Mucosa of descending colon (tissue), 3 donors: Measurements from ENCODE around the gene INTS14. TPM values are rescaled to one million over a fixed set of nuclear protein-coding genes. Genes with fewer than 3 reads are reported as not detected.
"Not testable (repeated sequence)": the region's sequence is repeated elsewhere in the genome, so short reads cannot be mapped to it uniquely, and the experiment has no call there.

Source experiments
- ATAC-seq: fragments of 200-7000 bp; cut with Tn5 transposase; one replicate; pipeline ENCODE4 v1.9.1; 2020; ENCODE audit warnings: mild to moderate bottlenecking, moderate library complexity
- DNase-seq, 3 donors: peaks; one replicate each; pipeline ENCODE4 v3.0.0-alpha.2; 2020
- H3K36me3 ChIP-seq: fragments of 200-600 bp; one replicate; pipeline ENCODE4 v1.8.0; 2021; ENCODE audit warnings: low read depth, mild to moderate bottlenecking
- H3K4me1 ChIP-seq: fragments of 200-600 bp; one replicate; pipeline ENCODE4 v1.8.0; 2021; ENCODE audit warnings: low read depth, mild to moderate bottlenecking
- H3K4me3 ChIP-seq: fragments of 200-600 bp; one replicate; pipeline ENCODE4 v1.8.0; 2021; ENCODE audit warnings: mild to moderate bottlenecking
- H3K9me3 ChIP-seq: fragments of 200-600 bp; one replicate; pipeline ENCODE4 v1.8.0; 2021; ENCODE audit warnings: mild to moderate bottlenecking
- CTCF ChIP-seq: fragments of 200-600 bp; IDR thresholded peaks from one replicate; pipeline ENCODE4 v1.8.0; 2022; ENCODE audit warnings: antibody characterized with exemption, mild to moderate bottlenecking
- intact Hi-C, 2 donors: fragments of 100-400 bp; cut with DNase I in 1 of 2; cut with micrococcal nuclease in 1 of 2; formaldehyde crosslinking; loops; one replicate each; pipeline versions ENCODE4 v1.11.0 to v1.11.1; 2022; cut with DNase I, micrococcal nuclease
- total RNA-seq, 3 donors: library from RNA; stranded (reverse); fragmentation: NEBNext Ultra II Directional in 2 of 3; extraction: Animal tissue kit (Norgen Biotek cat#: 25700) in 2 of 3; gene quantifications; one replicate each; pipeline versions ENCODE4 v1.2.1 to v1.2.4, GENCODE V29; 2021 to 2023
- donor health status: DM: no; HTN: no; CAD: no; lungs with moderate emphysema.
- donor health status: DM: no; HTN: no; CAD: no.
- donor health status: DM: no; HTN: yes; CAD: no.

The INTS14 gene
- total RNA-seq, 3 donors from 2014 or later: 30.1 to 37.5 (median 31.9) TPM

- Histone ChIP-seq H3K9me3 (no peaks in the 10 kb centered on the region), H3K36me3 (no peaks in the 10 kb centered on the region), H3K4me3 (no peak overlapping the region), H3K4me1 (no peaks in the 10 kb centered on the region)
- no peak for TF ChIP-seq CTCF
- DNase-seq (no peak), ATAC-seq (no peak)
- intact Hi-C loops: no loop called here
Observed at GRCh38 chr15:65618560-65619109, 7.7 kb upstream of the INTS14 start.

DNA sequence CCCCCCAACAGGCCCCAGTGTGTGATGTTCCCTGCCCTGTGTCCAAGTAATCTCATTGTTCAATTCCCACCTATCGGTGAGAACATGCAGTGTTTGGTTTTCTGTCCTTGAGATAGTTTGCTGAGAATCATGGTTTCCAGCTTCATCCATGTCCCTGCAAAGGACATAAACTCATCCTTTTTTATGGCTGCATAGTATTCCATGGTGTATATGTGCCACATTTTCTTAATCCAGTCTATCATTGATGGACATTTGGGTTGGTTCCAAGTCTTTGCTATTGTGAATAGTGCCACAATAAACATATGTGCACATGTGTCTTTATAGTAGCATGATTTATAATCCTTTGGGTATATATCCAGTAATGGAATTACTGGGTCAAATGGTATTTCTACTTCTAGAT is 5.0 kb upstream of the INTS14 start:
- ATAC-seq, DNase-seq, H3K9me3 ChIP-seq, H3K4me3 ChIP-seq, intact Hi-C loops, H3K36me3 ChIP-seq, H3K4me1 ChIP-seq: not testable (repeated sequence)

GRCh38 chr15:65612949-65613744 is 2.2 kb upstream of the INTS14 start:
- no peak overlapping the region for H3K4me3 ChIP-seq
- H3K36me3 ChIP-seq: no peaks in the 10 kb centered on the region
- H3K4me1 ChIP-seq: peaks cover 18% of the 10 kb centered on the region
- no peak for ATAC-seq
- no peak for TF ChIP-seq CTCF
- no peaks in the 10 kb centered on the region for H3K9me3 ChIP-seq
- DNase-seq: no peak
- intact Hi-C loops: no loop called here

- ATAC-seq: no peak
- H3K4me1 ChIP-seq: peaks cover 18% of the 10 kb centered on the region
- no peak for DNase-seq
- intact Hi-C loops: no loop called here
- TF ChIP-seq CTCF: no peak
- no peaks in the 10 kb centered on the region for H3K9me3 ChIP-seq
- no peak overlapping the region for H3K4me3 ChIP-seq
- H3K36me3 ChIP-seq: no peaks in the 10 kb centered on the region
Observed at GRCh38 chr15:65612616-65612946, 1.6 kb upstream of the INTS14 start.

GRCh38 chr15:65611888-65612615 is 1.1 kb upstream of the INTS14 start:
- Histone ChIP-seq H3K36me3 (no peaks in the 10 kb centered on the region), H3K4me3 (no peak overlapping the region), H3K4me1 (peaks cover 18% of the 10 kb centered on the region), H3K9me3 (no peaks in the 10 kb centered on the region)
- TF ChIP-seq CTCF: no peak
- ATAC-seq (no peak), DNase-seq (no peak)
- intact Hi-C loops: no loop called here

- Histone ChIP-seq H3K4me3 (no peak overlapping the region), H3K4me1 (no peaks in the 10 kb centered on the region), H3K9me3 (no peaks in the 10 kb centered on the region), H3K36me3 (peaks cover under 1% of the 10 kb centered on the region)
- no peak for TF ChIP-seq CTCF
- DNase-seq: no peak
- no peak for ATAC-seq
- intact Hi-C loops: no loop called here
Observed at GRCh38 chr15:65603559-65603958, 7.4 kb downstream of the INTS14 start.
